GM12878 (cell line): Measurements from ENCODE around the gene ETF1. TPM values are rescaled to one million over a fixed set of nuclear protein-coding genes. Genes with fewer than 3 reads are reported as not detected.

Experiments used
- ATAC-seq: fragments of 200-7000 bp; cut with Tn5 transposase; 3 replicates; pipeline ENCODE4 v1.9.1; 2020; ENCODE audit warnings: mild to moderate bottlenecking, moderate library complexity
- BruUV-seq: library from RNA; stranded (reverse); fragments of 400-500 nt; replicated peaks from 2 replicates; lab custom pipeline; 2021; lab: Mats Ljungman, UMichigan
- CTCF ChIA-PET: fragments of 300-600 bp; sonication (Branson Sonifier 250); formaldehyde crosslinking; extraction: SDS; loops from one replicate; lab custom pipeline; 2021; ENCODE audit warnings: inconsistent platforms; lab: Yijun Ruan, JAX
- POLR2A ChIA-PET: fragments of 350-600 bp; formaldehyde crosslinking; extraction: SDS; loops from one replicate; lab custom pipeline; 2021; ENCODE audit warnings: inconsistent platforms; lab: Charles Lee
- RAD21 ChIA-PET: fragments of 300-600 bp; sonication (Branson Sonifier 250); formaldehyde crosslinking; loops from one replicate; lab custom pipeline; 2023; ENCODE audit warnings: antibody characterized with exemption; ENCODE audit not compliant: unreplicated experiment; lab: Charles Lee
- SMC1A ChIA-PET: fragments of 300-600 bp; sonication (Branson Sonifier 250); formaldehyde crosslinking; loops from one replicate; lab custom pipeline; 2023; ENCODE audit not compliant: unreplicated experiment, uncharacterized antibody; lab: Charles Lee
- DNase-seq: peaks from one replicate; pipeline ENCODE4 v3.0.0-alpha.2; 2011; ENCODE audit warnings: low read depth, low spot score
- FAIRE-seq: peaks from 3 replicates; lab custom pipeline; 2011; peaks lifted over from hg19 to GRCh38; lab: Jason Lieb, UNC
- H2AFZ ChIP-seq: 2 replicates; pipeline ENCODE4 v1.6.0; 2011; ENCODE audit warnings: low read depth, low read length, control low read depth; ENCODE audit not compliant: control insufficient read depth
- H3K27ac ChIP-seq: 2 replicates; pipeline ENCODE4 v1.5.1; 2011; ENCODE audit warnings: control low read depth; ENCODE audit not compliant: control insufficient read depth, insufficient read depth
- H3K27me3 ChIP-seq, 2 experiments: replicated peaks in 1 of 2; 2 replicates each; pipeline versions ENCODE4 v1.6.0 to v1.6.1; 2011; ENCODE audit warnings: low read length in 1 of 2; ENCODE audit not compliant: control insufficient read depth in 2 of 2, insufficient read depth in 2 of 2
- H3K36me3 ChIP-seq, 2 experiments: 2 replicates each; pipeline ENCODE4 v1.5.1; 2011; ENCODE audit warnings: low read length in 1 of 2; ENCODE audit not compliant: control insufficient read depth in 2 of 2, insufficient read depth in 2 of 2
- H3K4me1 ChIP-seq: 2 replicates; pipeline ENCODE4 v1.6.1; 2011; ENCODE audit warnings: mild to moderate bottlenecking, low read length, moderate library complexity, mixed read lengths; ENCODE audit not compliant: control insufficient read depth, insufficient read depth
- H3K4me2 ChIP-seq: 2 replicates; pipeline ENCODE4 v1.6.0; 2011; ENCODE audit warnings: control low read depth; ENCODE audit not compliant: control insufficient read depth, insufficient read depth
- H3K4me3 ChIP-seq: fragments of 200-600 bp; sonication (generic); 2 replicates; pipeline ENCODE4 v1.5.1; 2016
- H3K79me2 ChIP-seq: 2 replicates; pipeline ENCODE4 v1.6.0; 2011; ENCODE audit warnings: low read length; ENCODE audit not compliant: control insufficient read depth, insufficient read depth
- H3K9ac ChIP-seq: 2 replicates; pipeline ENCODE4 v1.8.0; 2011; ENCODE audit warnings: low read length, control low read depth, mixed read lengths; ENCODE audit not compliant: control insufficient read depth, insufficient read depth
- H3K9me3 ChIP-seq: replicated peaks from 3 replicates; pipeline ENCODE4 v1.5.1; 2011; ENCODE audit warnings: mild to moderate bottlenecking, low read length; ENCODE audit not compliant: control insufficient read depth, insufficient read depth
- H4K20me1 ChIP-seq: 2 replicates; pipeline ENCODE4 v1.6.0; 2011; ENCODE audit not compliant: control insufficient read depth, insufficient read depth
- ELK1 ChIP-seq: IDR thresholded peaks from 2 replicates; pipeline ENCODE4 v1.6.1; 2012; ENCODE audit warnings: low read depth, low read length, improper control_type of control experiment
- MTA2 ChIP-seq: fragments of 450-650 bp; IDR thresholded peaks from 2 replicates; pipeline ENCODE4 v1.6.1; 2016; ENCODE audit warnings: low read depth, mild to moderate bottlenecking, moderate library complexity
- RELA ChIP-seq: fragments of 450-650 bp; IDR thresholded peaks from 2 replicates; pipeline ENCODE4 v1.8.0; 2014; ENCODE audit warnings: borderline replicate concordance; ENCODE audit not compliant: partially characterized antibody
- SP1 ChIP-seq: IDR thresholded peaks from one replicate; pipeline ENCODE4 v1.6.1; 2011; ENCODE audit warnings: low read depth, low read length
- YBX1 ChIP-seq: fragments of 450-650 bp; IDR thresholded peaks from 2 replicates; pipeline ENCODE4 v1.6.1; 2016; ENCODE audit warnings: antibody characterized with exemption
- ZBTB11 ChIP-seq: fragments of 450-650 bp; formaldehyde crosslinking; IDR thresholded peaks from 2 replicates; pipeline ENCODE4 v1.5.0; 2022; ENCODE audit warnings: mild to moderate bottlenecking, missing genetic modification characterization
- ZNF274 ChIP-seq: IDR thresholded peaks from one replicate; pipeline ENCODE4 v1.8.0; 2011; ENCODE audit not compliant: insufficient read length, insufficient read depth
- ZNF592 ChIP-seq: fragments of 450-650 bp; IDR thresholded peaks from 2 replicates; pipeline ENCODE4 v1.6.1; 2017; ENCODE audit warnings: mild to moderate bottlenecking, moderate library complexity
- WGBS: methylation state at CpG from one replicate; pipeline ENCODE4 v1.1.6; 2016; ENCODE audit warnings: low lambda C conversion rate; ENCODE audit not compliant: insufficient replicate concordance, insufficient coverage; ENCODE audit errors: missing lambda C conversion rate; 5-methylcytosine and 5-hydroxymethylcytosine counted together
- in situ Hi-C: fragments of 300-500 bp; cut with MboI; formaldehyde crosslinking; loops from 9 replicates; pipeline ENCODE4 v1.14.3; 2018; ENCODE audit warnings: mixed read lengths
- intact Hi-C: fragments of 100-400 bp; cut with micrococcal nuclease; formaldehyde crosslinking; loops from one replicate; pipeline ENCODE4 v1.14.2; 2022; ENCODE audit not compliant: unreplicated experiment
- polyA plus RNA-seq, 11 experiments: library from polyadenylated mRNA; depleted of rRNA in 4 of 11; unstranded in 6 of 11; stranded (reverse) in 5 of 11; fragments of >200 nt; fragmentation: Nextera tagmentation in 4 of 11; fragmentation: Illumina TruSeq in 1 of 11; extraction: Ambion mirVana in 4 of 11; extraction: Trizol in 1 of 11; gene quantifications; 1 replicate in 1 of 11; 2 replicates in 10 of 11; pipeline versions ENCODE4 v1.2.1 to v1.2.3, GENCODE V29; 2011 to 2016; ENCODE audit warnings: inconsistent platforms in 2 of 11, missing spikeins in 2 of 11, low read depth in 1 of 11
- total RNA-seq, 4 experiments: library from RNA; depleted of rRNA in 3 of 4; stranded (reverse); fragments of >200 nt in 3 of 4; fragmentation: Illumina TruSeq in 1 of 4; extraction: Trizol in 1 of 4; gene quantifications; 2 replicates each; pipeline versions ENCODE4 v1.2.1 to v1.2.3, GENCODE V29; 2013 to 2021

Gene ETF1
- total and polyA plus RNA-seq, 10 of the 15 experiments (the other 5 are each of a cell fraction or from before 2014, with no cell fraction given) = 29.8 to 145 (median 108) TPM

DNA sequence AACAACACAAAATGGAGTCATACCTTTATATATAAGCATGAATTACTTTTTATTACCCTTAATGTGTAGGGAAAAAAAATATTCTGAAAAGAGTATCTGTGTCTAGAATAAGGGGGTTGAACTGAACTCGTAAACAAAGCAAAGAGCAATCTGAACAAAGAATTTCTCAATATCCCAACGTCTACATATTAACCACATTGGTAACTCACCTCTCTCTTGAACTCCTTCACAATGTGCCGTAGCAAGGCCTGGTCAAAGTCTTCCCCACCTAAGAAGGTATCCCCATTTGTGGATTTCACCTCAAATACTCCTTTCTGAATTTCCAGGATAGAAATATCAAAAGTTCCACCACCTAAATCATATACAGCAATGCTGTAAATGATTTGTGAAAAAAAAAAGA is 23.8 kb upstream of the ETF1 start:
- in situ Hi-C loops = no loop called here
- TF ChIP-seq YBX1 = no peak
- TF ChIP-seq ZBTB11 = no peak
- TF ChIP-seq MTA2 = no peak
- no peak for TF ChIP-seq ZNF274
- no peak for TF ChIP-seq SP1
- no peak for TF ChIP-seq ELK1
- no peak for TF ChIP-seq ZNF592
- no peak for TF ChIP-seq RELA
- TF ChIP-seq, all 136 proteins: peak for 0
- Histone ChIP-seq H3K27ac (no peak overlapping the region), H3K9ac (no peak overlapping the region), H3K27me3 (no peaks in the 10 kb centered on the region), H3K79me2 (peaks cover 36% of the 10 kb centered on the region), H4K20me1 (no peaks in the 10 kb centered on the region; the same call in 1 of the 2 replicates), H2AFZ (no peak overlapping the region), H3K4me2 (no peak overlapping the region), H3K9me3 (no peaks in the 10 kb centered on the region), H3K4me3 (no peak overlapping the region), H3K36me3 (peaks cover 24 to 51% of the 10 kb centered on the region in 2 experiments), H3K4me1 (no peaks in the 10 kb centered on the region)
- 78% methylated on average over 3 of the region's 3 CpGs for WGBS
- FAIRE-seq (no peak), ATAC-seq (no peak), DNase-seq (no peak)
- RAD21 ChIA-PET = interaction anchor here (0.7 kb wide), 1 partner anchor 9 kb away, joined by 3 read pairs; the partner anchor contains the start of gene HSPA9
- POLR2A ChIA-PET = interaction anchor here (0.5 to 1.7 kb wide), 2 partner anchors 10 to 16 kb away, joined by 6 to 10 read pairs; no protein-coding TSS in a partner anchor
- intact Hi-C loops = no loop called here
- SMC1A ChIA-PET = interaction anchor here (0.7 to 1.7 kb wide), 5 partner anchors 9 to 354 kb away, joined by 3 to 5 read pairs (median 3); partner anchors contain the start of gene HSPA9
- no TSS peak for BruUV-seq
- CTCF ChIA-PET = interaction anchor here (0.7 to 2.2 kb wide), 5 partner anchors 13 to 65 kb away, joined by 3 to 8 read pairs (median 4); partner anchors contain the start of gene ETF1
